NCI-H774 (cell line): ENCODE results near the gene JAGN1.
"Not testable (repeated sequence)": the region's sequence is repeated elsewhere in the genome, so short reads cannot be mapped to it uniquely, and the experiment has no call there.

Source experiments
- DNase-seq: peaks from one replicate; lab custom pipeline; 2025; lab: John Stamatoyannopoulos, UW

Gene JAGN1

DNA sequence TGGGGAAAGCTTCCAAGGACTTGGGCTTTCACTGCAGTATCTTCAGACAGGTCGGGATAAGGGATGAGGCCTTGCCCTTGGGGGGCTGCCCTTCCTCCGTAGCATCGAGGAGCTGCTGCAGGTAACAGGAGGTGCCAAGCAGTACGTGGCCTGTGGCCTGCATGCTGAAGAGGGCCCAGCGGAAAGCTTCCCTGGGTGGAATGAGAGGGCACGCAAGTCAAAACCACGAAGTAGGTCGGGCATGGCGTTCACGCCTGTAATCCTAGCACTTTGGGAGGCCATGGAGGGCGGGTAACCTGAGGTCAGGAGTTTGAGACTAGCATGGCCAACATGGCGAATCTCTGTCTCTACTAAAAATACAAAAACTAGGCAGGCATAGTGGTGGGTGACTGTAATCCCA is 23.3 kb upstream of the JAGN1 start:
- no peak for DNase-seq

DNA sequence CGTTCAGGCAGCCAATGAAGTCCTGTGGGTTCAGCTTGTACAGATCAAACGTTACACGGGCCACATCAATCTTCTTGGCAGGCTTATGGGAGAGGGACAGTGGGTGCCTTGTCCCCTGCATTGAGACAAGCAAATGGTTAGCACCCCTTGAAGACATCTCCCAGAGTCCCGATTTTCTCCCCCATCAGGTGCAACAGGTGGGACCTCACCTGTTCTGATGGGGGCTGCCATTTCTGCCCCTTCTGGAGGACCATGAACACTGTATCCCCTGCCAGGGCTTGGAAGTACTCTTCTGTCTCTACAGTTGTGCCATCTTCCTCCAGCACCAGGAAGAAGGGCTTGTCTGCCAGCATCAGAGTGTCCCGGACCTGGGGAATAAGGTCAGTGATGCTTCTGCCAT is 20.5 kb upstream of the JAGN1 start:
- DNase-seq: no peak

DNA sequence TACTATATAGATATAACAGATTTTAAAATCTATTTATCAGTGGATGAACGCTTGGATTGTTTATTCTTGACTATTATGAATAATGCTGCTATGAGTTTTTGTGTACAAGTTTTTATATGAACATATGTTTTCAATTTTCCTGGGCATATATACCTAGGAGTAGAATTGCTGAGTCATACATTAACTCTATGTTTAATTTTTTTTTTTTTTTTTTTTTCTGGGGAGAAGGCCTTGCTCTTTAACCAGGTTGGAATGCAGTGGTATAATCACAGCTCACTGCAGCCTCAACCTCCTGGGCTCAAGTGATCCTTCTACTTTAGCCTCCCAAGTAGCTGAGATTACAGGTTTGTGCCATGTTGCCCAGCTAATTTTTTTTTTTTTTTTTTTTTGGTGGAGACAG is 19.4 kb upstream of the JAGN1 start:
- DNase-seq: no peak

DNA sequence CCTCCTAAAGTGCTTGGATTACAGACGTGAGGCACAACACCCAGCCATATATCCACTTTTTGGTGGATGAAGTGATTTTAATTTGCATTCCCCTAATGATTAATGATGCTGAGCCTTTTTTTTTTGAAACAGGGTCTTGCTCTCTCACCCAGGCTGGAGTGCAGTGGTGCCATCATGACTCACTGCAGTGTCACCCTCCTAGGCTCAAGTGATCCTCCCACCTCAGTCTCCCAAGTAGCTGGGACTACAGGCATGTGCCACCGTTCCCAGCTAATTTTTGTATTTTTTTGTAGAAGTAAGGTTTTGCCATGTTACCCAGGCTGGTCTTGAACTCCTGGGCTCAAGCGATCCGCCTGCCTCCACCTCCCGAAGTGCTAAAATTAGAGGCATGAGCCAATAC is 18.3 kb upstream of the JAGN1 start:
- DNase-seq: not testable (repeated sequence)

DNA sequence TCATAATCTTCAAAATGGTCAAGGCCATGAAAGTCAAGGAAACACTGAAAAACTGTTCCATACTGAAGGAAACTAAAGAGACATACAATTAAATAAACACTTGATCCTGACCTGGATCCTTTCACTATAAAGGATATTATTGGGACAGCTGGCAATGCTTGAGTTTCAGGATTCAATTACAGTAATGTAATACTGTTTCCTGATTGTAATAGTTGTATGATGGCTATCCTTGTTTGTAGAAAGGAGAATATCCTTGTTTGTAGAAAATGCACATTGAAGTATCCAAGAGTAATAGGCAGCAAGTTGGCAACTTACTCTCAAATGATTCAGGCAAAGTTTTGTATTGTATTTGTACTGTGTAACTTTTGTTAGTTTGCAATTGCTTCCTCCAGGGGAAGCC is 15.0 kb upstream of the JAGN1 start:
- peak; percentile 47 for DNase-seq

DNA sequence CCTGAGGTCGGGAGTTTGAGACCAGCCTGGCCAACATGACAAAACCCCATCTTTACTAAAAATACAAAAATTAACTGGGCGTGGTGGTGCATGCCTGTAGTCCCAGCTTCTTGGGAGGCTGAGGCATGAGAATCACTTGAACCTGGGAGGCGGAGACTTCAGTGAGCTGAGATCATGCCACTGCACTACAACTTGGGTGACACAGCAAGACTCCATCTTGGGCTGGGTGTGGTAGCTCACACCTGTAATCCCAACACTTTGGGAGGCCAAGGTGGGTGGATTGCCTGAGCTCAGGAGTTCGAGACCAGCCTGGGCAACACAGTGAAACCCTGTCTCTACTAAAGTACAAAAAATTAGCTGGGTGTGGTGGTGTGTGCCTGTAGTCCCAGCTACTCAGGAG is 14.2 kb upstream of the JAGN1 start:
- DNase-seq: not testable (repeated sequence)

DNA sequence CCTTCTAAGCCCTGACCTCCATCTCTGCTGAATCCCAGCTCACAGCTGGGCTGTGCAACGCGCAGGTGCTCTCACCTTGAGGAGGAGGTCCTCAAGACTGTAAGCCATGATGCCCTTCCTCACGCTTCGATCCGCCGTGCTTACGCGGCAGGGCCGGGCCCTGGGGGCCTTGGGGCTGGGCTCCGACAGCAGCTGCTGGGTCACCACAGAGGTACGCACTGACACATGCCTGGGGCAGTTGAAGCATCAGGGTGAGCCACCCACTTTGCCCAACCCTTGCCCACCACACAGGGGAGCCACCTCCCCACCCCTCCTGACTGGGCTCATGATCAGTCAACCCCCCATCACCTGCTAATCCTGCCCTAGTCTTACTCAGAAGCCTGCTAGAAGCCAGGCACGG is 13.4 kb upstream of the JAGN1 start:
- DNase-seq: no peak

DNA sequence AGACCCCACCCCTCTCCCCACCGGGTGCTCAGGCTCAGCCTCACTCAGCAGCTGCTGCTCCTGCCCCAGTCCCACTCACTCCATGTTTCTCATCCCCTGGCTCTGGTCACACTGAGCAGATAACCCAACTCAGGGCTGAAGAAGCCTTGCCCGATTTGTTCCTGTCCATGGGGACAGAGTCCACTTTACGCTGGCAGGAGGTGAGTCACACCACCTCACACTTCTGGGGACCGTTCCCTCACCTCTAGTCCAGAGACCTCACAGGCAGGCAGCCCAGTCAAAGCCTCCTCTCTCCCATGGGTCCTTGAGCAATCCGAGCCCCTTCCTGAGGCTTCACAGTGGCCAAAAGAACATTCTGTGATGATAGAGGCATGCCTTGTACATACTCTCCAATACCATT is 11.7 kb upstream of the JAGN1 start:
- no peak for DNase-seq

DNA sequence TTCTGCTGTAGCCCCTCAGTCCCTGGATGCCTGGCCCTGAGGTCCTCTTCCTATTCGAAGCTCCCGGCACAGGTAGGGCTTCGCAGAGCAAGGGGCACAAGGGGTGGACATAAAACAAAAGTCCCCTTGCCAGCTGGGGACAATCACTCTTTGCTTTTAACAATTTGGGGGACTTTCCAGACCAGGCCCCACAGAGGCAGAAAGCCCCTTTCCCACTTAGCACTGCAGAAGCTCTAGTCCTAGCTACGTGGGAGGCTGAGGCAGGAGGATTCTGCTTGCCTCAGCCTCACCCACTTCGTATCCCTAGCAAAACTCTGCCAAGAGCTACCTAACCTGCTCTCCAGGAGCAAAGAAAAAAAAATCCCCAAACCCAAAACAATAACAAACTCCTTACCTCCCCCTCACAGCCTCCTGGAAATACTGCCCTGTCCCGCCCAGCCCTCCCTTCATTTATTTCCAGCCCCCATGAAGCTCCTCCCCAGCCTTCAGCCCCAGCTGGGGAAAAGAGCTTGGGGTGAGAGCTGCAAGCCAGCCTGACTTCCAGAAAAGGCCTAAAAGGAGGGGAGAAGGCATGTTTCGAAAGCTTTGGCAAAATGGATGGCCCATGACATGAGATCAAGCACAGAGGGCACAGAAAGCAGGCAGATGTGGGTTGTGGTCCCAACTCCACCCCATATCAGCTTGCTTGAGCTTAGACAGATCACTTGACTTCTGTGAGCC is 10.4 kb upstream of the JAGN1 start, which contains the start of gene CIDEC:
CIDEC (minus strand) TSS at position 424 of the 720 bp plus-strand sequence. CDS start 1,767 bp downstream, outside the sequence.
- DNase-seq: no peak

DNA sequence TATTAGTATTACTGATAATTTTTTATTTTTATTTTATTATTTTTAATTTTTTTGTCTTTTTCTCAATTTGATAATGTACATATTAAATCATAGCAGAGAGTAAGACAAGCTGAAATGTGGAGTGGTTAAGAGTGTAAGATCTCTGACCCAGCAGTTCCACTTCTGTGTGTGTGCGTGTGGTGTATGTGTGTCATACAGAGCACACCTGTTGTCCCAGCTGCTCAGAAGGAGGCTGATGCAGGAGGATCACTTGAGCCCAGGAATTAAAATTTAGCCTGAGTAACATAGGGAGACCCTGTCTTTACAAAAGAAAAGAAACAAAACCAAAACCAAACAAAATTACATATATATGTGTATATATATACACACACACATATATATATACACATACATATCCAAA is 9.0 kb upstream of the JAGN1 start:
- no peak for DNase-seq

DNA sequence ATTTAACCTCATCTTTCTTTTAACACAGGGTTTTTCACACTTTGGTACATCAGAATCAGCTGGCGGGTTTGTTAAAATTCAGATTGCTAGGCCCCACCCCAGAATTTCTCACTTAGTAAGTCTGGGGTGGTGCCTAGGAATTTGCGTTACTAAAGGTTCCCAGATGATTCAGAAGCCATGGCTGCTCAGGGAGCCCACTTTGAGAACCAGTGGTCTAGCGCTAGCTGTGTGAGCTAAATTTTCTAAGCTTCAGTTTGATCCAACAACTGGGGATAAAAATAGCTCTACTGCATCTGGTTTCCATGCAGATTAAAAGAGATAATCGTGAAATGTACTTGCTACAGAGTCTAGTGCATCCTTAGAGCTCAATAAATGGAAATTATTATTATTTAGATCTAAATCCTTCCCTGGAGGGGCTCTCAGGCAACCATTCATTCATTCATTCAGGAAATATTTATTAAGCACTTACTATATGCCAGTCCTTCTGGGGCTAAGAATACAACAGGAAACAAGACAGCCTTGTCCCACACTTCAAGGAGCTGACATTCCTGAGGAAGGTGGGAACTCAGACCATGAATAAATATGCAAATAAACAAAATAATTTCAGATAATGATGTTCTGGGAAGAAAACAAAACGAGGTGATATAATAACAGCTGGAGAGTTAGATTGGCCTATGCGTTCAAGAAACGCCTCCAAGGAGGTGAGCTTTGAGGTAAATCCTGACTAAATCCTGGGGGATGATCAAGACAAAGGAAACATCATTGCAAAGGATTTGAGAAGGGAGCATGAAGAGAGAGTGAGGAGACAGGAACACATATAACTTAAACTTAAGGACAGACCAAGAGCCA is 6.5 kb upstream of the JAGN1 start:
- no peak for DNase-seq

DNA sequence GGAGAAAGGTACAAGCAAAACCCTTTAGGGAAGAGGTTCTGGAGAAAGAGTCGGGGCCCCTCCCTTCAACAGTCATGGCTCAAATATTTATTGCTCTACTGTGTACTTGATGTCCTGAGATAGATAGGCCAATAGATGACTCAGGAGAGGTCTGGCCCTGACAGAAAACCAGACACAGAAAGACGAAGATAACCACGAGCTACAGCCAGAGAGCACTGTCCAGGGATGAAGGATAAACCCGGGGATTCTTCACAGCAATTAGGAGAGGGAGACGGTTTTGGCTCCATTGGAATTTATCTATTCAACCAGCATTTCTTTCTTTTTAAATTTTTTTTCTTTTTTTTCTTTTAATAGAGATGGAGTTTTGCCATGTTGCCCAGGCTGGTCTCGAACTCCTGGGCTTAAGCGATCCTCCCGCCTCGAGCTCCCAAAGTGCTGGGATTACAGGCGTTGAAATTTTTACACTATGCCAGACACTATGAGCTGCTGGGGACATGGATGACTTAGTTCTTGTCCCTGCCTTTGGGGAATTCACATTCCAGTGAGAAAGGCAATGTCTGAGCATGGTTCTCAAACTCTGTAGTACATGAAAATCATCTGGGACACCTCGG is 5.8 kb upstream of the JAGN1 start:
- no peak for DNase-seq

DNA sequence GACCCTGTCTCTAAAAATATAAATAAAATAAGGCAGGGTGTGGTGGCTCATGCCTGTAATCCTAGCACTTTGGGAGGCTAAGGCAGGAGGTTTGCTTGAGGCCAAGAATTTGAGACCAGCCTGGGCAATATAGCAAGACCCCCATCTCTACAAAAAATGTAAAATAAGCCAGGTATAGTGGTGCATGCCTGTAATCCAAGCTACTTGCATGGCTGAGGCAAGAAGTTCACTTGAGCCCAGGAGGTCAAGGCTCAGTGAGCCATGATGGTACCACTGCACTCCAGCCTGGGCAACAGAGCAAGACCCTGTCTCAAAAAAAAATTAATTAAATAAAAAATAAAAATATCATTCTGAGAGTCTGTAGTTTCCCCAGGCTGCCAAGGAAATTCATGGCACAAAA is 4.1 kb upstream of the JAGN1 start:
- DNase-seq: no peak

DNA sequence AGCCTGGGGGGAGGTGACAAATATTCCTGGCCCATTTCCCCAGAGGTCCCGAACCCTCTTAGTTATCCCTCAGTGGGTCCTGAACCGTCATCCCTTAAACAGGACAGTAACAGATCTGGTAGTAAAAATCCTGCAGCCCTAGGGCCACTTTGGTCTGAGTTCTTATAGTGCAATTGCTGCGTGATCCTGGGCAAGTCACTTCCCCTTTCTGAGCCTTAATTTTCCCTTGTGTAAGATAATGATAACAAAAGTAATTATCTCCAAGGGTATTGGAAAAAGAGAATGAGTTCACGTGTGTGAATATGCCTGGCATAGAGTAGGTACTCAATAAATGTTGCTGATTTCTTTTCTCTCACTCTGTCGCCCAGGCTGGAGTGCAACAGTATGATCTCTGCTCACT is 2.9 kb upstream of the JAGN1 start:
- DNase-seq: no peak

DNA sequence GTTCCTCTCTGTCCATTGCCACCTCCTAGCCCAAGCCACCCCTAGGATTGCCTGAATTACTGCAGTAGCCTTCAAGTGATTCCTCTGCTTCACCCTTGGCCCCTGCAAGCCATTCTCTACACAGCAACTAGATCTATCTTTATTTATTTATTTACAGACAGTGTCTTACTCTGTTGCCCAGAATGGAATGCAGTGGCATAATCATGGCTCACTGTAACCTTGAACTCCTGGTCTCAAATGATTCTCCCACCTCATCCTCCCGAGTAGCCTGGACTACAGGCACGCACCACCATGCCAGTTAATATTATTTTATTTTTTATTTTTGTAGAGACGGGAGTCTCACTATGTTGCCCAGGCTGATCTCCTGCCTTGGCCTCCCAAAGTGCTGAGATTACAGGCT is 1.9 kb upstream of the JAGN1 start:
- DNase-seq: no peak

DNA sequence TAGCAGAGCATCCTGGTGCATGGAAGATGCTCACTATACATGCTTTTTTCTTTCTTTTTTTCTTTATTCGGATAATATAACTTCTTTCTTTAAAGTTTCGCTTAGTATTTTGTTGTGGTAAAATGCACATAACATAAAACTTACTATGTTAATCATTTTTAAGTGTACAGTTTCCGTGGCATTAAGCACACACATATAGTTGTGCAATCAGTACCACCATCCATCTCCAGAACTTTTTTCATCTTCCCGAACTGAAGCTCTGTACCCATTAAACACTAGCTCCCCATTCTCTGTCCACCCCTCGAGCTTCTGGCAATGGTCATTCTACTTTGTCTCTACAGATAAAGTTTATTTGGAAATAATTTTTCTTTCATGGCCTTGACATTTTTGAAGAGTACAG is 1.0 kb upstream of the JAGN1 start:
- no peak for DNase-seq

DNA sequence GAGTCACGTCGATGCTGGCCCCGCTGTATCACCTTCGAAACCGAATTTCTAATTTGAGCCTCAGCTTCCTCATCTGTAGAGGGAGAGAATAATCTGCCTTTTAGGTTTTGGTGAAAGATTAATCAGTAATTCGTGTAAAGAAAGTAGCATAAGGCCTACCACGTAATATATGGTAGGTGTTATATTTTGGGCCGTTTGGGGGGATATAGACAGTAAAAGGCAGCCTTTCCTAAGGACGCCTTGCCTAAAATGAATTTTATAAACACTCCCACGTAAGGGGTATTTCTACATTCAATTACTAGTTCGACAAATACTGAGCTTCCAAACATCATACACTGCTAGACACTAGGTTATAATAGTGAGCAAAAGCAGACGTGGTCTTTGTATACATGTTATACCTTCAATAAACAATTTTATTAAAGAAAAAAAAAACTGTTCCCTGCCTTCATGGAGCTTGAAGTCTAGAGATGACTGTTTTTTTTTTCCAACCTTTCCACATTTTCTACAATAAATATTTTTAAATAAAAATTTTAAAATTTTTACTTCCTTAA is 737 bp downstream of the JAGN1 start:
- no peak for DNase-seq

DNA sequence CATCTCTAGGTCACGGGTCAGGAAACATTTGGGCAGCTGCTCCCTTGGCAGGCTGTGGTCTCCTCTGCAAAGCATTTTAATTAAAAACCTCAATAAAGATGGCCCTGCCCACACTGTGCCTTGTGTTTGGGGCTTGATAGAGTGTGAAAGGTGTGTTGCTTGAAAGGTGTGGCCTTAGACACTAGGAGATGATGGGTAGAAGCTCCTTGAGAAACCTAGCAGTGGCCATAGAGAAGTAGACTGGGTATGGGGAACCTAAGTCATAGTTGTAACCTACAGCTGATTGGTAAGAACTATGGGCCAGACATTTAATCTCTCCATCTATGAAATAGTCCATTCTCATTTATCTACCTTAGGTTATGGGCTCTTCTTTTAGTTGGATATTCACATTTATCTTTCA is 3.3 kb downstream of the JAGN1 start:
- no peak for DNase-seq

DNA sequence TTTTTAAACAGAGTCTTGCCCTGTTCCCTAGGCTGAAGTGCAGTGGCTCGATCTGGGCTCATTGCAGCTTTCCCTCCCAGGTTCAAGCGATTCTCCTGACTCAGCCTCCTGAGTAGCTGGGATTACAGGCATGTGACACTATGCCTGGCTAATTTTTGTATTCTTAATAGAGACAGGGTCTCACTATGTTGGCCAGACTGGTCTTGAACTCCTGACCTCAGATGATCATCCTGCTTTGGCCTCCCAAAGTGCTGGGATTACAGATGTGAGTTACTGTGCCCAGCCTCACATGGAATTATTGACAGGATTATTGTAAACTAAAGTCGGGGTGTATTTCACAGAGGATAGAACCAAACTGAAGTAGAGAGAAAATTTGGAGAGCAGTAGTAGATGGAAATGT is 5.3 kb downstream of the JAGN1 start:
- not testable (repeated sequence) for DNase-seq

DNA sequence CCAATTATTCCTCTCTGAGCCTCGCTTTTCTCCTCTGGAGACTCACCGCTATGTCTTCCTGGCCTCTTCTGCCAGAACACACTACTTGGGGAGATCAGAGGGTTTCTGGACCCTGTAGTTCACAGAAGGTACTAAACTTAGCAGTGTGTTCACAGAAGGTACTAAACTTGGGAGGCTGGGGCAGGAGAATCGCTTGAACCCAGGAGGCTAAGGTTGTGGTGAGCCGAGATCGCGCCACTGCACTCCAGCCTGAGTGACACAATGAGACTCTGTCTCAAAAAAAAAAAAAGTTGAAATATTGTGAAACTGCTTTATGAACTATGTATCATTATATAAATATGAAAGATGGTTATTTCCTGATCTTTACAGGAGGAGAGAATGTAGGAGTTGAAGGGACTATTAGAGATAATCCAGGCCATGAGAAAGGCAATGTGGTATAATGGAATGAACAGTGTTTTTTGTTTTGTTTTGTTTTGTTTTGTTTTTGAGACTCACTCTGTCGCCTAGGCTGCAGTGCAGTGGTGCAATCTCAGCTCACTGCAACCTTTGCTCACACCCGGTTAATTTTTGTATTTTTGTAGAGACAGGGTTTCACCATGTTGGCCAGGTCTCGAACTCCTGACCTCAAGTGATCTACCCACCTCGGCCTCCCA is 6.5 kb downstream of the JAGN1 start:
- not testable (repeated sequence) for DNase-seq

DNA sequence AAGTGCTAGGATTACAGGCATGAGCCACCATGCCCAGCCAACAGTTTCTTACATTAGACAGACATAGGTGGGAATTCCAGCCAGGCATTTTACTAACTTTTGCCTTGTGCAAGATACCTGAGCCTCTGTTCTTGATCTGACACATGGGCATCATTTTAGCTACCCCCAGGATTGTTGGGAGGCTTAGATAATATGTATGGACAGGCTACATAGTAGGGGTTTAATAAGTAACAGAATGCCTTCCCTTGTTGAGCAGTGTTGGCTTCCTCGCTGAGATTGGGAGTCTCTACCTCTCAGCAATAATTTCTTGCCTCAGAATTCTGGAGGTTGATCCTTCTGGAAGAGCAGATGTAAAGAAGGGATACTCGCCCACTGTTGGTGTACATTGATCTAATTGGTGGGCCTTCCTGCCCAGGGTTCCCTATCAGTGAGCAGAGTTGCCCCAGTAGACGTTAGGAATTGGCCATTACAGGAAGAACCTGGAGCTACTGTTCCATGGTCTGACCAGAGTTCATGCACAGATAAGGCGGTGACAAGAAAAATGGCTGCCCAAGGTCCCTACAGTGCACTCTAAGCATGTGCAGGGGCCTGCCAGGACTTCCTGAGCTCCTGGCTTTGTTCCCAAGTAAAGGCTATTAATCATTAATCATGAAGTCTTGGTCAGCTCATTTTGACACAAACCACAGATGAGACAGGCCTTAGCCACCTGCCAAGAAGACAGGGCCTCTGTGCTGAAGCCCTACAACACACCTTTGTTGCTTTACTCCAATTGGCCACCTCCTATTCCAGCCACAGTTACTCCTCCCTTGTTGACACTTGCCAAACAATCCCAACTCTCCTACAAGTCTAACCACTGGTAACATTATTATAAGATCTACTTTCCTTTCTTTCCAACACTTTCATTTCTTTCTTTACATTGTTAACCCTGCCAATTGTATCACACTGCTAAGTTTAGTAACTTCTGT is 7.3 kb downstream of the JAGN1 start:
- DNase-seq: no peak
